Measurements from ENCODE around the gene CCDC150. TPM values are rescaled to one million over a fixed set of nuclear protein-coding genes. Genes with fewer than 3 reads are reported as not detected.
"Not testable (repeated sequence)": the region's sequence is repeated elsewhere in the genome, so short reads cannot be mapped to it uniquely, and the experiment has no call there.

The CCDC150 gene
- polyA plus RNA-seq (ENCODE audit: insufficient read length in 10 of 10) = 1 to 10 TPM; 3.8 to 7.3 (median 4.9) TPM
- long read RNA-seq, donor 1 = 0 reads
- long read RNA-seq, donor 2, partial matches to known transcripts = 8 of 14 reads
- long read RNA-seq, donor 2, other reads (novel, unspliced or antisense) = 6 of 14 reads
- long read RNA-seq, donor 3 = 0 reads
- long read RNA-seq, donor 4 = 0 reads
- long read RNA-seq, donor 5 = 0 reads
- long read RNA-seq, donor 6, partial matches to known transcripts = 23 of 23 reads
- long read RNA-seq, donor 6, other reads (novel, unspliced or antisense) = 0 of 23 reads
- long read RNA-seq, donor 7 = 0 reads
- long read RNA-seq, donor 8 = 0 reads
- long read RNA-seq, donor 9 = 0 reads

- peak; percentile 93 to 98 (median 97) for DNase-seq
Measured at GRCh38 chr2:196639180-196640030, at the start of gene CCDC150. CCDC150 (plus strand) TSS chr2:196639715; CDS start chr2:196639767, 52 bp downstream.

GRCh38 chr2:196590286-196590685 is 49.2 kb upstream of the CCDC150 start:
- DNase-seq = no peak

GRCh38 chr2:196591004-196591403 is 48.5 kb upstream of the CCDC150 start:
- no peak for DNase-seq

- no peak for DNase-seq
Measured at GRCh38 chr2:196591621-196592022, 47.9 kb upstream of the CCDC150 start.

- peak; percentile 47 to 85 (median 57) for DNase-seq
Measured at GRCh38 chr2:196592331-196592910, 47.1 kb upstream of the CCDC150 start.

- peak; percentile 54 to 90 (median 73) for DNase-seq
Measured at GRCh38 chr2:196592911-196593881, 46.3 kb upstream of the CCDC150 start, which contains the start of gene HECW2. HECW2 (minus strand) TSS chr2:196593554.

GRCh38 chr2:196594158-196594557 is 45.4 kb upstream of the CCDC150 start:
- peak in 1 of 3 donors; percentile 14 for DNase-seq

GRCh38 chr2:196597531-196597930 is 42.0 kb upstream of the CCDC150 start:
- no peak for DNase-seq

- DNase-seq = no peak
Measured at GRCh38 chr2:196598412-196598811, 41.1 kb upstream of the CCDC150 start.

GRCh38 chr2:196598846-196599245 is 40.7 kb upstream of the CCDC150 start:
- DNase-seq = no peak

- peak; percentile 18 to 75 (median 20) for DNase-seq
Measured at GRCh38 chr2:196601430-196602306, 37.8 kb upstream of the CCDC150 start.

- no peak for DNase-seq
Measured at GRCh38 chr2:196604196-196604595, 35.3 kb upstream of the CCDC150 start.

GRCh38 chr2:196606516-196606915 is 33.0 kb upstream of the CCDC150 start:
- DNase-seq = no peak

GRCh38 chr2:196607073-196607472 is 32.4 kb upstream of the CCDC150 start:
- DNase-seq = no peak

GRCh38 chr2:196607896-196608295 is 31.6 kb upstream of the CCDC150 start:
- DNase-seq = not testable (repeated sequence)

- DNase-seq = no peak
Measured at GRCh38 chr2:196609806-196610205, 29.7 kb upstream of the CCDC150 start.

- DNase-seq = no peak
Measured at GRCh38 chr2:196610796-196611195, 28.7 kb upstream of the CCDC150 start.

- no peak for DNase-seq
Measured at GRCh38 chr2:196613302-196613701, 26.2 kb upstream of the CCDC150 start.

GRCh38 chr2:196617430-196617829 is 22.1 kb upstream of the CCDC150 start:
- no peak for DNase-seq

- no peak for DNase-seq
Measured at GRCh38 chr2:196618661-196619060, 20.9 kb upstream of the CCDC150 start.

Data from muscle of back (tissue), 13 donors.